ENCODE results near the gene STAM. TPM values are rescaled to one million over a fixed set of nuclear protein-coding genes. Genes with fewer than 3 reads are reported as not detected.

The STAM gene
- total RNA-seq, 1 donor from 2014 or later: 29.6 TPM

- no peak for DNase-seq (ENCODE audit: low read depth)
- TF ChIP-seq CTCF (IDR thresholded peaks at IDR 0.05; ENCODE audit: insufficient read depth, low read length, poor library complexity, severe bottlenecking): no peak
- no peak overlapping the region for H3K4me3 ChIP-seq (ENCODE audit: low read depth, low read length)
- H3K36me3 ChIP-seq (ENCODE audit: control insufficient read depth, insufficient read depth, low read length): no peaks in the 10 kb centered on the region
- H3K27me3 ChIP-seq (ENCODE audit: control insufficient read depth, insufficient read depth, low read length): no peaks in the 10 kb centered on the region
Measured at GRCh38 chr10:17662193-17663138, 18.5 kb downstream of the STAM start.

DNA sequence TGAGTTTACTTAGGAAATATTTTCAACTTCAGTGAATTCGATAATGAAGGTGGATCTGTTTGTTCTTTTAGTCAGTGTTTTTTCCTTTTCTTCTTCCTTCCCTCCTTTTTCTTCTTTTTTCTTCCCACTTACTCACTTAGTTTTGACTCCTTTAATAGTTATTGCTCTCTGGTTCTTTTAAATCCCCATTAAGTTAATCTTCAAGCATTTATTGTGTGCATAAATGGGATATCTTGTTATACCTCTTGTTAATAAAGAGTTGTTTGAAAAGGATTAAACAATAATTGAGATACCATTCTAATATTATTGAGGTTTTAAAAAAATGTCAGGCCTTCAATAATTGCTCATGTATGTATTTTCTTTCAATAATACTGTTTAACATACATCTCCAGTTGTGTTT is 19.5 kb downstream of the STAM start:
- DNase-seq (ENCODE audit: low read depth): no peak
- TF ChIP-seq CTCF (IDR thresholded peaks at IDR 0.05; ENCODE audit: insufficient read depth, low read length, poor library complexity, severe bottlenecking): no peak
- no peaks in the 10 kb centered on the region for H3K27me3 ChIP-seq (ENCODE audit: control insufficient read depth, insufficient read depth, low read length)
- H3K4me3 ChIP-seq (ENCODE audit: low read depth, low read length): no peak overlapping the region
- no peaks in the 10 kb centered on the region for H3K36me3 ChIP-seq (ENCODE audit: control insufficient read depth, insufficient read depth, low read length)

DNA sequence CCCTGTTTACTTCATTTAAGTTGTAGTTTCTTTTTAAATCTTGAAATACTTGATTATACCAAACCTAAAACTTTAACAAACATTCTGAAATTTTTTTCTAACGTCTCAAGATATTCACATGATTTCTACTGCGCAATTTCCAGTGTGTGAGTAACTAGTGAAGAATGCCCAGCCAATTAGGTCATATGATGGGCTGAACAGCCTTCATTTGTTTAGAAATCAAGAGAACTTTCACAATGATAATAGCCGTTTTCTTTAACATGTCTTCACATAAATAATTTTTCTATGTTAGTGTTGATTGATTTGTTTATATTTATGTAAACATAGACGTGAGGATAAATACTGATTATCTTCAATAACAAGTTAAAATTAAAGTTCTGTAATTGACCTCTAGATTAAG is 21.8 kb downstream of the STAM start:
- Histone ChIP-seq H3K4me3 (ENCODE audit: low read depth, low read length) (no peak overlapping the region), H3K27me3 (ENCODE audit: control insufficient read depth, insufficient read depth, low read length) (no peaks in the 10 kb centered on the region)
- peak; percentile 69 for DNase-seq (ENCODE audit: low read depth)

DNA sequence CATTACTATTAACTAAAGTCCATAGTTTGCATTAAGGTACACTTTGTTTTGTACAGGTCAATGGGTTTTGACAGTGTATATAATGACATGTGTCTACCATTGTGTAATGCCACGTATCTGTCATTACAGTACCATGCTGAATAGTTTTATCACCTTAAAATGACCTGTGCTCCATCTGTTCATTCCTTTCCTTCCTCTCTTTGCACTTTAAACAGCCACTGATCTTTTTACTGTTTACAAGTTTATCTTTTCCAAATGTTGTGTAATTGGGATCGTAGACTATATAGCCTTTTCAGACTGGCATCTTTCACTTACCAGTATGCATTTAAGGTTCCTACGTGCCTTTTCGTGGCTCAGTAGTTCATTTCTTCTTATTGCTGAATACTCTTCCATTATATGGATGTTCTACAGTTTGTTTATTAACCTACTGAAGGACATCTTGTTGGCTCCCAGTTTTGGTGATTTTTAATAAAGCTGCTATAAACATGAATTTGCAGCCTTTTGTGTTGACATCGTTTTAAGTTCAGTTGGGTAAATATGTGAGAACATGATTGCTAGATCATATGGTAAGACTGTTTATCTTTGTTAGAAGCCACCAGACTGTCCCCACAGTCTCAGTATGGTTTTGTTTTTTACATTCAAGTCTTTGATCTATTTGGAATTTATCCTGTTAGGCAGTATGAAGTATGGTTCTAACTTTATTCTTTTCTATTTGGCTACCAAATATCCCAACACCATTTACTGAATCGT is 24.7 kb downstream of the STAM start:
- DNase-seq (ENCODE audit: low read depth): no peak
- no peaks in the 10 kb centered on the region for H3K27me3 ChIP-seq (ENCODE audit: control insufficient read depth, insufficient read depth, low read length)
- H3K36me3 ChIP-seq (ENCODE audit: control insufficient read depth, insufficient read depth, low read length): no peaks in the 10 kb centered on the region
- H3K4me3 ChIP-seq (ENCODE audit: low read depth, low read length): no peak overlapping the region
- TF ChIP-seq CTCF (IDR thresholded peaks at IDR 0.05; ENCODE audit: insufficient read depth, low read length, poor library complexity, severe bottlenecking): no peak

More for the DNA sequence above, 21.8 kb downstream of the STAM start:
- TF ChIP-seq CTCF (IDR thresholded peaks at IDR 0.05; ENCODE audit: insufficient read depth, low read length, poor library complexity, severe bottlenecking): no peak
- no peaks in the 10 kb centered on the region for H3K36me3 ChIP-seq (ENCODE audit: control insufficient read depth, insufficient read depth, low read length)

GRCh38 chr10:17669185-17669872 is 25.4 kb downstream of the STAM start:
- no peak for TF ChIP-seq CTCF (IDR thresholded peaks at IDR 0.05; ENCODE audit: insufficient read depth, low read length, poor library complexity, severe bottlenecking)
- Histone ChIP-seq H3K4me3 (ENCODE audit: low read depth, low read length) (no peak overlapping the region), H3K27me3 (ENCODE audit: control insufficient read depth, insufficient read depth, low read length) (no peaks in the 10 kb centered on the region), H3K36me3 (ENCODE audit: control insufficient read depth, insufficient read depth, low read length) (no peaks in the 10 kb centered on the region)
- no peak for DNase-seq (ENCODE audit: low read depth)
